Posterior cingulate gyrus (tissue), 11 donors: ENCODE data around the gene NME5.
A peak's percentile ranks its signal among the peaks of the same experiment; 100 is the strongest.
"Not testable (repeated sequence)": the region's sequence is repeated elsewhere in the genome, so short reads cannot be mapped to it uniquely, and the experiment has no call there.

Experiments used
- DNase-seq, 10 donors: peaks; one replicate each; pipeline versions ENCODE4 v3.0.0 to v3.0.0-alpha.2; 2020 to 2021; ENCODE audit warnings: mixed read lengths in 3 of 10
- intact Hi-C: fragments of 100-400 bp; cut with DNase I; formaldehyde crosslinking; loops from one replicate; pipeline ENCODE4 v1.15.1; 2023

The NME5 gene

GRCh38 chr5:138091685-138092084 lies 47.5 kb downstream of the NME5 start:
- no peak for DNase-seq
- intact Hi-C loops = no loop called here

GRCh38 chr5:138083702-138084101 lies 55.5 kb downstream of the NME5 start, which contains the start of gene WNT8A:
Gene WNT8A (plus strand): TSS chr5:138084033. CDS start chr5:138084128, 95 bp downstream.
- no peak for DNase-seq
- intact Hi-C loops = no loop called here

- intact Hi-C loops = no loop called here
- no peak for DNase-seq
These were observed 57.2 kb downstream of the NME5 start for GRCh38 chr5:138082033-138082432.

GRCh38 chr5:138078006-138078643 lies 61.1 kb downstream of the NME5 start:
- intact Hi-C loops = no loop called here
- no peak for DNase-seq

GRCh38 chr5:138077064-138077696 lies 62.0 kb downstream of the NME5 start:
- intact Hi-C loops = loop anchor here (1.0 kb wide), 1 partner anchor 56 kb away; no protein-coding TSS in a partner anchor
- DNase-seq = peak in 7 of 10 donors; percentile 17 to 88 (median 71)

- DNase-seq, intact Hi-C loops: not testable (repeated sequence)
These were observed 69.2 kb downstream of the NME5 start for GRCh38 chr5:138070026-138070425.

- DNase-seq = peak; percentile 17 to 95 (median 72)
- intact Hi-C loops = loop anchor here (2.0 kb wide), 1 partner anchor 32 kb away; no protein-coding TSS in a partner anchor
These were observed 70.3 kb downstream of the NME5 start for GRCh38 chr5:138068742-138069600.

GRCh38 chr5:138067945-138068344 lies 71.3 kb downstream of the NME5 start:
- no peak for DNase-seq
- intact Hi-C loops = loop anchor here (2.0 kb wide), 1 partner anchor 31 kb away; no protein-coding TSS in a partner anchor
